Right ventricle myocardium inferior (tissue), 1 donor: ENCODE measurements around the gene RIT1. TPM values are rescaled to one million over a fixed set of nuclear protein-coding genes. Genes with fewer than 3 reads are reported as not detected.

Source experiments
- microRNA-seq: library from miRNA; unstranded; fragments of <30 nt; microRNA quantifications from one replicate; pipeline ENCODE4 v1.2.0, GENCODE V29; 2020
- total RNA-seq: library from RNA; stranded (reverse); fragmentation: NEBNext Ultra II Directional; extraction: Animal tissue kit (Norgen Biotek cat#: 25700); gene quantifications from one replicate; pipeline ENCODE4 v1.2.1, GENCODE V29; 2021
- donor health status: DM: no; HTN: yes; CAD: no; lungs with severe emphysema.

The RIT1 gene
- total RNA-seq, 1 donor from 2014 or later: 21.7 TPM

Small RNA genes within 50 kb of the gene (microRNA-seq; reads per million reads assigned to microRNA genes)
- gene MIR6738: not detected

Other genes starting within 250 kb of the RIT1 start
- 62.6 TPM for gene YY1AP1, start 222.6 kb downstream of the RIT1 start, total RNA-seq
- gene DAP3, start 222.3 kb downstream of the RIT1 start, total RNA-seq: 105 TPM
- 19.3 TPM for gene GON4L, start 54.1 kb downstream of the RIT1 start, total RNA-seq
- gene SYT11, start 51.8 kb downstream of the RIT1 start, total RNA-seq: 9.2 TPM
- 22.0 TPM for gene KHDC4, start 23.1 kb upstream of the RIT1 start, total RNA-seq
- gene RXFP4, start 30.3 kb upstream of the RIT1 start, total RNA-seq: not detected
- gene ARHGEF2, start 67.2 kb upstream of the RIT1 start, total RNA-seq: 61.8 TPM
- 79.9 TPM for gene SSR2, start 109.6 kb upstream of the RIT1 start, total RNA-seq
- 33.5 TPM for gene UBQLN4, start 142.4 kb upstream of the RIT1 start, total RNA-seq
- gene LAMTOR2, start 143.4 kb upstream of the RIT1 start, total RNA-seq: 63.8 TPM
- gene RAB25, start 149.8 kb upstream of the RIT1 start, total RNA-seq: not detected
- gene MEX3A, start 171.1 kb upstream of the RIT1 start, total RNA-seq: 0.24 TPM
- gene LMNA, start 203.4 kb upstream of the RIT1 start, total RNA-seq: 288 TPM
- 2.2 TPM for gene SEMA4A, start 242.2 kb upstream of the RIT1 start, total RNA-seq